Activated CD4-positive, CD25-positive, alpha-beta regulatory T cell treated with anti-CD3 and anti-CD28 coated beads, Interleukin-2, amount 50 U/mL, for 24 hours (primary cell): ENCODE measurements around the gene UBE4B.
"Not testable (repeated sequence)": the region's sequence is repeated elsewhere in the genome, so short reads cannot be mapped to it uniquely, and the experiment has no call there.

Source experiments
- ATAC-seq, 2 donors: fragments of 150-1000 bp; cut with Tn5 transposase; one replicate each; pipeline ENCODE4 v1.10.0; 2021; ENCODE audit warnings: mild to moderate bottlenecking in 1 of 2, moderate library complexity in 1 of 2

UBE4B gene

DNA sequence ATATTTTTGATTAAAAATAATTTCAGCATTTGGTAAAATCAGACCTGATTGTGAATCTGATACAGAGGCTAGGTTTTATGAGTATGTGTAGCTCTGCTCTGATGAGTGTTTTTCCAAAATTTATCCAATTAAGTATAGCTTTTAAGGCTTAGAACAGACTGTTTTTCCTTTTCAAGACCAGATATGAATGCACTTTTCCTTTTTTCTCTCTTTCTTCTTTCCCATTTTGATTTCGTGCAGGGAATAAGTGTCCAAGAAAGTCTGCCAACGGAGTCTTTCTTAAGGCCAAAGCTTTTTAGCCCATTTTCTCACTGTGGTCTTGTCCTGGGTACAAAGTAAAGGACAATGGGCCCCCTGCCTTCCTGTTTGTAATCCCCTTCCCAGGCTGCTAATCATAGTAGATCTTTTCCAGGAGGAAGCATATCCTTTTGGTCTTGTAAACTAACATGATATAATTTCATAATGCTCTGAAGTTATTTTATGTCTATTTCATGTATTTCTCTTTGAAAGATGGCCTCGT, 180.5 kb downstream of the UBE4B start:
- ATAC-seq = no peak

DNA sequence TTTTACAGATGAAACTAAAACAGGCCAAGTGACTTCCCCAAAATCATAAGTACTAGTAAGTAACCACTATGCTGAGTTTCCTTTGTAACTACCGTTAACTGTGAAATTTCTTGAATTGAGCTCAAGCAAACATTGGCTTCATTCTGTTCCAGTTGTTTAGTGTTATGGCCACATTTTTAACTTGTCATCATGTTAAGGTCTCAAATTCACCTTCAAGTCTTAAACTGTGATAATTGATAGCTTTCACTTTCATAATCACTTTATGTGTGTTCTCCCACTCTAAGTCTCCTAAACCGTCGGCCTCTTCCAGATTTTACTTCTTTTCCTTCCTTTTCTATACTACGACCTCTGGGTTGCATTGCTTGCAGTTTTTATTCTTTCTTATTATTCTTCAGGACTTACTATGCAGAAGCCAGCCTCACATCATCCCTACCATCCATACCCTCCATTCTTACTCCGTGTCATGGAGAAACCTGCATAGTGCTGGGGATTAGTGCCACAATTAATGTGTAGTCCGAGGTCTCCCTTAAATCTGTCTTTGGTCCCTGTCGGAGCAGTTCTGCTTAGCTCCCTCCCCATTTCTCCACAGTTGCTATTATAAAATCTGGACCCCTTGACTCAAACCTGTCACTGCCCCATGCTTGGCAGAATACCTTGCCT, 183.5 kb downstream of the UBE4B start:
- ATAC-seq = peak; percentile 15 to 41

DNA sequence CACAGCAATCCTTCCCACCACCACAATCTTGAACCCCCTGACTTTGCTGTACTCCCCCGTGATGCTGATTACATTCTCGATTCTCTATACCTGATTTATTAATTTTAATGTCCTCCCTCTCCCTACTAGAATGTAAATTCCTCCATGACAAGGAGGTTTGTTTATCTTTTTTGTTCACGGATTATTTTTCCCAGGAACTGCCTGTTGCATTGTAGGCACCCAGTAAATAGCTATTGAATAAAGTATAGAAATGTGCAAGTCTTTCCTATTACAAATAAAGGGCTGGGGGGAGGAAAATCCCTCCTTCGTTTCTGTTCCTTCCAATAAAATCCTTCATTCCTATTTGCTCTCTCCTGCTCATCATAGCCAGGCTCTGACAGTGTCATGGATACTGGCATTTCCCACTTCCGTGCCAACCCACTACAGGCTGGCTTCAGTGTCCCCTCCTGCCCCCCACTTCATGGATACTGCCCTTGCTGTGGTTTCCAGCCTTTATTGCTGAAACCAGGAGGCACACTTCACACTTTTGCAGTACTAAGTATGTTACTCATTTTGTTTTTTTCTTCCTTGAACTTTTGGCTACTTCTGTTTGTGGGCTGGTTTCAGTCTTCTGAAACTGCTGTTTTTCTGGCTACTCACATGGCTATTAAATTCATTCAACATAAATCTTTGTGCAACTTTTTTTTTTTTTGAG, 185.1 kb downstream of the UBE4B start:
- no peak for ATAC-seq

DNA sequence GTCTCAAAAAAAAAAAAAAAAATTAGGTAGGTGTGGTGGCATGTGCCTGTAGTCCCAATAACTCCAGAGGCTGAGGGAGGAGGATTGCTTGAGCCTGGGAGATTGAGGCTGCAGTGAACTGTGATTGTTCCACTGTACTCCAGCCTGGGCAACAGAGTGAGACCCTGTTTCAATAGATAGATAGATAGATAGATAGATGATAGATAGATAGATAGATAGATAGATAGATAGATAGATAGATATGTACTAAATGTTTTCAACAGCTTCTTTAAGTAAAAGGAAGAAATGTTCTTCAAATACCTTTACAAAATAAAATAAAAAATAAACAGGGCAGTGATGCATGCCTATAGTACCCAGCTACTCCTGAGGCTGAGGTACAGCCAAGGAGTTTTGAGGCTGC, 187.4 kb downstream of the UBE4B start:
- no peak for ATAC-seq

DNA sequence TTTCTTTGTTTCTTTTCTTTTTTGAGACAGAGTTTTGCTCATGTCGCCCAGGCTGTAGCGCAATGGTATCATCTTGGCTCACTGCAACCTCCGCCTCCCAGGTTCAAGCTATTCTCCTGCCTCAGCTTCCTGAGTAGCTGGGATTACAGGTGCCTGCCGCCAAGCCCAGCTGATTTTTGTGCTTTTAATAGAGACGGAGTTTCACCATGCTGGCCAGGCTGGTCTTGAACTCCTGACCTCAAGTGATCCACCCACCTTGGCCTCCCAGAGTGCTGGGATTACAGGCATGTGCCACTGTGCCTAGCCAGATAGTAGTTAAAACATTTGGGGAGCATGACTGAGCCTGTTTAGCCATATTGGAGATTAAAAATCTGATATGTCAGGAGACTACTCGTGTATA, 187.9 kb downstream of the UBE4B start:
- not testable (repeated sequence) for ATAC-seq

DNA sequence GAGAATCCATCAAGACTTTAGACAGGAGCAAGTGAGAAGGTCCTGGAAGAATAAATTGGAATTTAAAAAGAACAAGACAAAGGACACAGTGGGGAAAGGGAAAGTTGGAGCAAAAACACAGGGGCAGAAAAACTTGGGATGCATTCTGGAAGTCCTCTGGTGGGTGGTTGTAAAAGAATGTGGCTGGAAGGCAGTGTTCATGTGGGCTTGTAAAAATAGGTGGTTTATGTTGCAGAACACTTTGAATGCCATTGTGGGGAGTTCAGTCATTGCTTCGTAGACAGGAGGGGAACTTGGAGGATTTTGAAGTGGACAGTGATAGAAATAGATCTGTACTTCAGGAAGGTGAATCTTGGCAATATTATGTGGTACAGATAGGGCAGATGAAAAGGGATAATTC, 192.8 kb downstream of the UBE4B start:
- ATAC-seq = no peak

DNA sequence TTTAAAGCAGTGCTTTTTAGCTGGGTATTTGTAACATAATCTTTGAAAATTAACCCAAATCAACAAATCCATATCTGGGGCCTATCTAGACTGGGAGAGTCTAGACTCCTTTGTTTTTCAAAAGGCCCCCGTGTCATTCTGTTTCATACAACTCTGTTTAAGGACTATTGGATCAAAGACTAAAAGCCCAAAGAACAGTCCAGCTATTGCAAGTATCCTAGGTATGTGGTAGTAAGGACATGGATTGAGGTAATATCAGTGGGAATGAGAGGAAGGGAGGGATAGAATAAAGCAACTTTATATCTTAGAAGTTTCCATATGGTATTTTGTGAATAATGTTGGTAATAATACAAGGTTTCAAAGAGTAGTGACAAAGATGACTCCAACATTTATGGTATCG, 195.8 kb downstream of the UBE4B start:
- ATAC-seq = no peak

DNA sequence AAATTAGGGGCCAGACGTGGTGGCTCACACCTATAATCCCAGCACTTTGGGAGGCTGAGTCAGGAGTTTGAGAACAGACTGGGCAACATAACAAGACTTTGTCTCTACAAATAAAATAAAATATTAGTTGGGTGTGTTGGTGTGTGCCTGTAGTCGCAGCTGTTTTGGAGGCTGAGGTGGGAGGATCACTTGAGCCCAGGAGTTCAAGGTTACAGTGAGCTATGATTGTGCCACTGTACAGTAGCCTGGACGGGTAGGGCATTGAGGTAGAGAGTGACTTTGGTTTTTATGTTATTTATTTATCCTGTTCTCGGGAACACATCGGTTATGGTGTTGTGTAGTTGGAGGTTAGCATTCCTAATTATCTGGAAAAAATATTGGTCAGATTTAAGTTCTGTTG, 197.1 kb downstream of the UBE4B start:
- ATAC-seq = no peak
